NCI-H1048 (cell line): ENCODE measurements around the gene SPSB4.
"Not testable (repeated sequence)": the region's sequence is repeated elsewhere in the genome, so short reads cannot be mapped to it uniquely, and the experiment has no call there.

Experiments
- DNase-seq: peaks from one replicate; lab custom pipeline; 2025; lab: John Stamatoyannopoulos, UW

Gene SPSB4

GRCh38 chr3:141116721-141117120 is 65.6 kb downstream of the SPSB4 start:
- no peak for DNase-seq

DNA sequence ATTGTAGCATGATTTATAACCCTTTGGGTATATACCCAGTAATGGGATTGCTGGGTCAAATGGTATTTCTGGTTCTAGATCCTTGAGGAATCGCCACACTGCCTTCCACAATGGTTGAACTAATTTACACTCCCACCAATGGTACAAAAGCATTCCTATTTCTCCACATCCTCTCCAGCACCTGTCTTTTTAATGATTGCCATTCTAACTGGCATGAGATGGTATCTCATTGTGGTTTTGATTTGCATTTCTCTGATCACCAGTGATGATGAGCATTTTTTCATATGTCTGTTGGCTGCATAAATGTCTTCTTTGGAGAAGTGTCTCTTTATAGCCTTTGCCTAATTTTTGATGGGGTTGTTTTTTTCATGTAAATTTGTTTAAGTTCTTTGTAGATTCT is 66.8 kb downstream of the SPSB4 start:
- not testable (repeated sequence) for DNase-seq

DNA sequence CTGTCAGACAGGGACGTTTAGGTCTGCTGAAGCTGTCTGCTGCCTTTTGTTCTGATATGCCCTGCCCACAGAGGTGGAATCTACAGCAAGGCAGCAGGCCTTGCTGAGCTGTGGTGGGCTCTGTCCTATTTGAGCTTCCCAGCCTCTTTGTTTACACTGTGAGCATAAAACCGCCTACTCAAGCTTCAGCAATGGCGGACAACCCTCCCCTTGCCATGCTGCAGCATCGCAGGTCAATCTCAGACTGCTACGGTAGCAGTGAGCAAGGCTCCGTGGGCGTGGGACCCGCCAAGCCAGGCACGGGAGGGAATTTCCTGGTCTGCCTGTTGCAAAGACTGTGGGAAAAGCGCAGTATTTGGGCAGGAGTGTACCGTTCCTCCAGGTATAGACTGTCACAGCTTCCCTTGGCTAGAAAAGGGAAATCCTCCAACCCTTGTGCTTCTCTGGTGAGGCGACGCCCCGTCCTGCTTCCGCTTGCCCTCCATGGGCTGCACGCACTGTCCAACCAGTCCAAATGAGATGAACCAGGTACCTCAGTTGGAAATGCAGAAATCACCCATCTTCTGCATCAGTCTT is 71.4 kb downstream of the SPSB4 start:
- no peak for DNase-seq

DNA sequence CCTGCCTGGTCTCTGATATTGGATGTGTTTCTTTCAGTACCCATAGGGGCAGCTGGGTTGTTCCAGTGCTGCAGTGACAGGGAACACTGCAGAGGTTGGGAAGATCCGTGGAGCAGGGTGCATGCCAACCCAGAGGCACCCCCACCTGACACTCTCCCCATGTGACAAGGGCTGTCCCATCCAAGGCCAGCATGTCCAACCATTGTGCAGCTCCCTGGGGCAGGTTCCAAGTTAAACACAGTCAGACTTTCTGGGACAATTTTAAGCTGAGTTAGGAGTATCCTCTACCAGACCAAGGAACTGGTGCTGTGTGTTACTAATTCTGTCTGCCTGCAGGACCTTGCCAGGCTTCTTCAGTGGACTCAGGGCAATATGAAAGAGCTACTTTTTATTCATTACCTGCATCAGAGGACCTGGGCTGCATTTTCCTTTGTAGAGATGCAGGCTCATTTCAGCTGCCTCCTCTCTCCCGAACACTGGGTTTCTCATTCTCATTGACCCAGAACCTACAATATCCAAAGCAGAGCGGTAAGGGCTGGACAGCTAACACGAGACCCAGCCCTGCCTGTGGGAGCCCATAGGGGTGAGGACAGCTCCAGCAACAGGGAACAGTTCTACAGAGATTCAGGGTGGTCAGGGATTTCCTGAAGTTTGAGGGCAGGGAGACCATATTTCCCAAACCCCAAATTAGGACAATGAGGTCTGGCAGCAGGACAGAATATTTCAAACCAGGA is 72.7 kb downstream of the SPSB4 start:
- DNase-seq: no peak

GRCh38 chr3:141124715-141125114 is 73.6 kb downstream of the SPSB4 start:
- DNase-seq: no peak

- no peak for DNase-seq
These were observed 74.2 kb downstream of the SPSB4 start for GRCh38 chr3:141125351-141125750.

- no peak for DNase-seq
These were observed 75.7 kb downstream of the SPSB4 start for GRCh38 chr3:141126661-141127343.

DNA sequence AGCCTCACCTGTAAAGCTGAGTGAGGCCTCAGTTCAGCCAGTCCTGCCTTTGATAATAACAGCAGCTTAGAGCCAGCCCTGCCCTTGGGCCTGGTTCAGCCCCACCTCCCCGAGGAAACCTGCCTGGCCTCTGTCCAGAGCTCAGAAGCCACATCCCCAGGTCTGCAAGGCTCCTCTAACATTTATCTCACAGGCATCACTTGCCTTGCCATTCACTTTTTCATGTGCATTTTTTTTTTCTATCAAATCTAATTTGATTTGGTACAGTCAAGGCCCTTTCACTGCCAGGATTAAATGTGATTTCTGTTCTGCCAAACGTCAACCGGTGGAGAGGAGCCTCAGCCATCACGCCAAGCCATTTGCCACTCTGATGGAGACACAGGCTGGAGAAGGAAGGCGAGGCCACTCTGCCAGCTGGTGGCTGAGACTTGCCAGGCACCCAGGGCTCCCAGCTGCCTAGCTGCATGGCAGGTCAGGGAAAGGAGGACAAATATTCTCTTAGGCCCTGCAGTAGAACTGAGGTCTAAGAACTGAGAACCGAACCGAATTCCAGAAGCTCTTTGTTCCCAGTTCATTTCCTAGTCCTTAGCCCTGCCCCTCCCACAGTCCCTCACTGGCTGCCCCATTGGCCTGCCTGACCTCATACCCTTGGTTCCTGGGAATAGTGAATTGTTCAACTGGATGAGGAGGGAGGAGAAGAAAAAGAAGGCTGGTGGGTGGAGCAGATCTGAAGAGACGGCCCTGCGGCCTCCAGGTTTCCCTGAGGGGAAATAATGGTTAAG is 76.4 kb downstream of the SPSB4 start:
- no peak for DNase-seq

GRCh38 chr3:141128126-141128777 is 77.1 kb downstream of the SPSB4 start:
- no peak for DNase-seq

GRCh38 chr3:141129049-141129448 is 77.9 kb downstream of the SPSB4 start:
- DNase-seq: no peak

GRCh38 chr3:141129541-141130011 is 78.4 kb downstream of the SPSB4 start:
- no peak for DNase-seq

DNA sequence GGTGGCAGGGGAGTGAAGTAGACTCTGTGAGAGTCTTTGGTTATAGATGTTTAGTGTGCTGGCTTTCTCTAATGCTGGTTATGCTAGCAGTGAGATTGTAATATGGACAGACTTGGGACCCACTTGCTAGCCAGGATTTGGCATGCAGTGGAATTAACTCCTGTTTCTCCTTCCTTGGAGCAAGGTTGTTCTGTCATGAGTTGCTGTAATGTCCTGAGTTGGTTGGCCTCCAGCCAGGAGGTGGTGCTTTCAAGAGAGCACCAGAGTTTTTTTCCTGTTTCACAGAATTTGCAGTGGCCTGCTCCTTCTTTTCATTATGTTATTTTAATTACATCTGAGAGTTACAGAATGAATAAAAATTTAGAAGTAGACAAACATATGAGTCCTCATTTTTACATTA is 92.4 kb downstream of the SPSB4 start:
- DNase-seq: no peak

GRCh38 chr3:141146979-141147470 is 95.9 kb downstream of the SPSB4 start:
- no peak for DNase-seq

- DNase-seq: no peak
These were observed 96.5 kb downstream of the SPSB4 start for GRCh38 chr3:141147657-141148056.

DNA sequence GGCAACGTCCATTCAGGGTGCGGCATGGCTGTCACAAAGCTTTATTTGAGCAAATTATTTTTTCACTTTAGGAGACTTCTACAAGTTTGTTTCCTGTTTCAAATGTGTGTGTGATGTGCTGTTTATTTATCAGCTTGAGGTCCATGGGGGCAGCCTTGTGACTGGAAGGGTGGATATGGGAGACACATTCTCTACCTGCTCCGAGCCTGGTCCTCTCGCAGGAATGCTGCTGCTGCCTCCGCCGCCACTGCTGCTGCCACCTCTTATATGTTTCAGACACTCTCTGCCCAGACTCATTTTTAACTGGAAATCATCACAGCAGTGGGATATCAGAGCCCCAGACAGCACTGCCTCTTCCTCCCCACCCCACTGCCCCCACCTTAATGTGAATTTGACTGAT is 97.0 kb downstream of the SPSB4 start:
- DNase-seq: no peak

DNA sequence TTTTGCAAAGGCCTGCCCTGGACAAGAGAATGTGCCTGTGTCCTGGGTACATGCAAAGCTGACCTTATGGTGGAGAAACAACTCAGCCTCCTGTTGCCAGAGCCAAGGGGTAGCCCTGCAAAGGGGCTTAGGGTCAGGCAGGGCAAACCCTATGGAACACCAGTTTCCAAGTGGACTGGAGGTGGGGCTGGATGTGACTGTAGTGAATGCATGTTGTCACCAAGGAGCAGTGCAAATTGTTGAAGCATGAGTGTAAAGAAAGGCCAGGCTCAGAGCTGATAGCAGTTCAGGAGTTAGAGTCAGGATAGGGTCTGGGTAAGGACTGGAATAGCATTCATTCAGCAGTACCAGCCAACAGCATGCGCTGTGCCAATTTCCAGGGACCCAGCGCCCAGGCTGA is 97.6 kb downstream of the SPSB4 start:
- no peak for DNase-seq

- no peak for DNase-seq
These were observed 99.1 kb downstream of the SPSB4 start for GRCh38 chr3:141150081-141150830.

DNA sequence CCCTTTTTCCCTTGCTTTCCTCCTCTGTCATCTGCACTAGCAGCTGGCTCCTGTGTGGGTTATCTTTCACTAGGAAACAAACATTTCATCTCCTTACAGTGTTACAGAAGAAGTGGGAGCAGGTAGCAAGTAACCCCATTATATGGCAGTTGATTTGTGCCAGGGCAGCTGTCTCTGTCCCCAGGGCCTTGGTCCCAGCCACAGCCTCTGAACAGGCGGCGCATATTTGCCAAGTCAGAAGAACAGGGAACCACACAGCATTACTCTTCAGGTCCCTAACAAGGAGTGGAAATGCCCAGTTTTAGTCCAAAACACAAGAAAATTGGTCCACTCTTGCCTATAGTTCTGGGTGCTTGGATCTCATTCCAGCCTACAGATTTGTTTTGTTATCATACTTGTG is 99.8 kb downstream of the SPSB4 start:
- DNase-seq: no peak

GRCh38 chr3:141151439-141151838 is 100.3 kb downstream of the SPSB4 start:
- no peak for DNase-seq

DNA sequence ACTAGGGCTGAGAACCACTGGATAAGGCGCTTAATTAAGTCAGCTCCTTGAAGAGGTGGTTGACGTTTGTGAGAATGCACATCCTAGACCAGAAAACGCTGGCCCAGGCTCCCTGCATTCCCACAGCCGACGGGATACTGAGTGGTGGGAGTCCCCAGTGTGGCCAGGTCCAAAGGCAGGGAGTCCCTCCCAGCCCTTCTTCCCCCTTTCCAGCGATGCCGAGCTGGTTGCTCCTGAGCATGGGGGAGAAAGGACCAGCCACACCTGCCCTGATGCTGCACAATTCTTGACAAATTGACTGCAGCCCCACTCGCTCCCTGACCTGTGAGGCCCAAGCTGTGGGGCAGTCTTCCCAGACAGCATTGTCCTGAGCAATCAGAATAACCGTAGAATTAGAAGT is 101.0 kb downstream of the SPSB4 start:
- no peak for DNase-seq
